Keratinocyte (primary cell): ENCODE measurements around the gene VAV2. TPM values are rescaled to one million over a fixed set of nuclear protein-coding genes. Genes with fewer than 3 reads are reported as not detected.

Experiments
- DNase-seq: peaks from one replicate; pipeline ENCODE4 v3.0.0-alpha.2; 2011; ENCODE audit warnings: low read depth, missing footprints, low spot score
- FAIRE-seq: peaks from 2 replicates; lab custom pipeline; 2011; peaks lifted over from hg19 to GRCh38; lab: Jason Lieb, UNC
- H2AFZ ChIP-seq: 2 replicates; pipeline ENCODE4 v1.6.0; 2012; ENCODE audit warnings: low read length, control low read depth, inconsistent platforms; ENCODE audit not compliant: control insufficient read depth
- H3K27ac ChIP-seq: 2 replicates; pipeline ENCODE4 v1.5.1; 2011; ENCODE audit warnings: low read length; ENCODE audit not compliant: control insufficient read depth, insufficient read depth
- H3K27me3 ChIP-seq: 3 replicates; pipeline ENCODE4 v1.6.0; 2011; ENCODE audit warnings: low read length; ENCODE audit not compliant: control insufficient read depth, insufficient read depth; ENCODE audit errors: extremely low read depth
- H3K36me3 ChIP-seq, 2 experiments: 2 replicates in 1 of 2; 3 replicates in 1 of 2; pipeline ENCODE4 v1.5.1; 2011; ENCODE audit warnings: low read length in 2 of 2, mild to moderate bottlenecking in 1 of 2; ENCODE audit not compliant: control insufficient read depth in 2 of 2, insufficient read depth in 2 of 2; ENCODE audit errors: extremely low read depth in 1 of 2
- H3K4me1 ChIP-seq: 3 replicates; pipeline ENCODE4 v1.5.1; 2011; ENCODE audit warnings: low read length; ENCODE audit not compliant: control insufficient read depth, insufficient read depth; ENCODE audit errors: extremely low read depth
- H3K4me2 ChIP-seq: 3 replicates; pipeline ENCODE4 v1.6.0; 2011; ENCODE audit warnings: low read depth, low read length; ENCODE audit not compliant: control insufficient read depth, insufficient read depth; ENCODE audit errors: extremely low read depth
- H3K4me3 ChIP-seq, 3 experiments: fragments of 200-600 bp in 1 of 3; sonication (generic) in 1 of 3; 2 replicates in 2 of 3; 3 replicates in 1 of 3; pipeline ENCODE4 v1.5.1; 2011 to 2016; ENCODE audit warnings: low read length in 3 of 3, mild to moderate bottlenecking in 3 of 3, control low read depth in 2 of 3, inconsistent platforms in 1 of 3, low read depth in 1 of 3, mixed read lengths in 1 of 3, mixed run types in 1 of 3, moderate library complexity in 1 of 3; ENCODE audit not compliant: control insufficient read depth in 2 of 3, insufficient read depth in 2 of 3; ENCODE audit errors: extremely low read depth in 1 of 3
- H3K79me2 ChIP-seq: 2 replicates; pipeline ENCODE4 v1.6.0; 2012; ENCODE audit warnings: low read length; ENCODE audit not compliant: control insufficient read depth, insufficient read depth
- H3K9ac ChIP-seq: 3 replicates; pipeline ENCODE4 v1.6.0; 2011; ENCODE audit warnings: low read length; ENCODE audit not compliant: control insufficient read depth, insufficient read depth; ENCODE audit errors: extremely low read depth
- H3K9me1 ChIP-seq: 3 replicates; pipeline ENCODE4 v1.6.0; 2011; ENCODE audit warnings: low read length; ENCODE audit not compliant: control insufficient read depth, insufficient read depth; ENCODE audit errors: extremely low read depth
- H3K9me3 ChIP-seq: 2 replicates; pipeline ENCODE4 v1.5.1; 2012; ENCODE audit warnings: low read depth, low read length; ENCODE audit not compliant: control insufficient read depth
- H4K20me1 ChIP-seq: 3 replicates; pipeline ENCODE4 v1.6.0; 2011; ENCODE audit warnings: low read length; ENCODE audit not compliant: control insufficient read depth, insufficient read depth; ENCODE audit errors: extremely low read depth
- EZH2 ChIP-seq: IDR thresholded peaks from one replicate; pipeline ENCODE4 v1.6.1; 2012; ENCODE audit warnings: inconsistent platforms, mild to moderate bottlenecking, low read length, moderate library complexity
- dilution Hi-C: fragments of 300-500 bp; cut with MboI; formaldehyde crosslinking; loops from one replicate; pipeline ENCODE4 v1.7.0; 2020; ENCODE audit warnings: low sequenced_read_pairs; ENCODE audit not compliant: extremely low pct_ligation_motif_present
- polyA plus RNA-seq, 5 experiments: library from polyadenylated mRNA; depleted of rRNA in 3 of 5; stranded (reverse) in 3 of 5; stranded (forward) in 1 of 5; unstranded in 1 of 5; fragments of >200 nt; gene quantifications; 1 replicate in 1 of 5; 2 replicates in 3 of 5; 3 replicates in 1 of 5; pipeline versions ENCODE4 v1.2.1 to v1.2.3, GENCODE V29; 2011 to 2012; ENCODE audit warnings: missing spikeins in 2 of 5, low read depth in 1 of 5, low replicate concordance in 1 of 5
- TF ChIP-seq, protein P1 (sequence below), 3 experiments: IDR thresholded peaks in 1 of 3; conservative IDR thresholded peaks in 1 of 3; optimal IDR thresholded peaks in 1 of 3; 2 replicates in 2 of 3; 3 replicates in 1 of 3; pipeline versions ENCODE3 to v1.5.1; 2011; ENCODE audit warnings: low read length in 3 of 3, mild to moderate bottlenecking in 3 of 3, moderate library complexity in 2 of 3, control low read depth in 1 of 3, inconsistent platforms in 1 of 3; ENCODE audit not compliant: insufficient read depth in 2 of 3; ENCODE audit errors: extremely low read depth in 1 of 3

Gene VAV2
- polyA plus RNA-seq, 1 donor (not counting 4 experiments of a cell fraction or from before 2014, with no cell fraction given), result 16.4 TPM

DNA sequence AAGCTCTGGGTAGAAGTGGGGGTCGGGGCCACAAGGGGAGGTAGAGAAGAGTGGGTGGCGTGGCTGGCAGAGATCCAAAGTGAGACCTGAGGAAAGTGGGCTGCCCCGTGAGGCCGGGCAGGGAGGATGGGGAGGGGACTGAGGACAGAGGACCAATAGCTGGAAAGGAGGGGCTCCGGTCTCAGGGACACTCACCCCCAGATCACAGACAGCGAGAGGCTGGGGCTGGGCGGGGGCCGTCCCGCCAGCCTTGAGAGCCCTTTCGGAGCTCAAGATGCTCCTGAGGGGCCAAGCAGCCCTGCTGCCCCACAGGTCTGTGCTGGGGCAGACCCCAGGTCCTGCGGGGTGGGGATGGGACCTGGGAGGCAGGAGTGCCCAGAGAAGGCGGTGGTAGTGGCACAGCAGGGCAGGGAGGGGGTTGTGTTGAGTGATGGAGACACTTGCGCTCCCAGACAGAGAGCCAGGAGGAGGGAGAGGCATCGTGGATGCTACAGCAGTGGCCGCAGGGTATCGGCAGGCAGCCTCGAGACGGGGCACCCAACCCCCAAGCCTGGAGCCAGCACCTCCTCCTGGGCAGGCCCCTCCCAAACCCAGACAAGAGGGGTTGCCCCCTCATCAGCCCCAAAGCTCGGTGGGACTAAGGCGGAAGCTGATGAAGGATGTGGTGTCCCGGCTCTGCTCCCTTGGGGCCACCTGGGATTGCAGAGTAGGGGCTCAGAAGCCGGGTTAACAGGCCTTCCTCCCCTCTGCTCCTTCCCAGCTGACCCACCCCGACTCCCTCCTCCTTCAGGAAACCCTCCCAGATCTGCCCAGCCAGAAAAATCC, 257.3 kb downstream of the VAV2 start:
- no peaks in the 10 kb centered on the region for H3K79me2 ChIP-seq
- H3K4me3 ChIP-seq, result no peak overlapping the region
- no peaks in the 10 kb centered on the region for H4K20me1 ChIP-seq
- H3K4me2 ChIP-seq, result no peak overlapping the region
- H3K27ac ChIP-seq, result no peak overlapping the region
- no peaks in the 10 kb centered on the region for H3K9me3 ChIP-seq
- H3K4me1 ChIP-seq, result no peaks in the 10 kb centered on the region
- no peak for TF ChIP-seq EZH2
- TF ChIP-seq, protein P1, sequence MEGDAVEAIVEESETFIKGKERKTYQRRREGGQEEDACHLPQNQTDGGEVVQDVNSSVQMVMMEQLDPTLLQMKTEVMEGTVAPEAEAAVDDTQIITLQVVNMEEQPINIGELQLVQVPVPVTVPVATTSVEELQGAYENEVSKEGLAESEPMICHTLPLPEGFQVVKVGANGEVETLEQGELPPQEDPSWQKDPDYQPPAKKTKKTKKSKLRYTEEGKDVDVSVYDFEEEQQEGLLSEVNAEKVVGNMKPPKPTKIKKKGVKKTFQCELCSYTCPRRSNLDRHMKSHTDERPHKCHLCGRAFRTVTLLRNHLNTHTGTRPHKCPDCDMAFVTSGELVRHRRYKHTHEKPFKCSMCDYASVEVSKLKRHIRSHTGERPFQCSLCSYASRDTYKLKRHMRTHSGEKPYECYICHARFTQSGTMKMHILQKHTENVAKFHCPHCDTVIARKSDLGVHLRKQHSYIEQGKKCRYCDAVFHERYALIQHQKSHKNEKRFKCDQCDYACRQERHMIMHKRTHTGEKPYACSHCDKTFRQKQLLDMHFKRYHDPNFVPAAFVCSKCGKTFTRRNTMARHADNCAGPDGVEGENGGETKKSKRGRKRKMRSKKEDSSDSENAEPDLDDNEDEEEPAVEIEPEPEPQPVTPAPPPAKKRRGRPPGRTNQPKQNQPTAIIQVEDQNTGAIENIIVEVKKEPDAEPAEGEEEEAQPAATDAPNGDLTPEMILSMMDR (optimal IDR thresholded peaks at IDR 0.05 in 1 of 3, IDR thresholded peaks at IDR 0.05 in 1 of 3, conservative IDR thresholded peaks at IDR 0.05 in 1 of 3; ENCODE audit: extremely low read depth in 1 of 3, insufficient read depth in 2 of 3, low read length in 3 of 3), result no peak
- dilution Hi-C loops, result no loop called here
- H3K9me1 ChIP-seq, result no peaks in the 10 kb centered on the region
- H3K36me3 ChIP-seq, result no peaks in the 10 kb centered on the region
- FAIRE-seq (no peak), DNase-seq (no peak)
- H2AFZ ChIP-seq, result no peak overlapping the region
- H3K27me3 ChIP-seq, result peaks cover 21% of the 10 kb centered on the region
- H3K9ac ChIP-seq, result no peak overlapping the region

DNA sequence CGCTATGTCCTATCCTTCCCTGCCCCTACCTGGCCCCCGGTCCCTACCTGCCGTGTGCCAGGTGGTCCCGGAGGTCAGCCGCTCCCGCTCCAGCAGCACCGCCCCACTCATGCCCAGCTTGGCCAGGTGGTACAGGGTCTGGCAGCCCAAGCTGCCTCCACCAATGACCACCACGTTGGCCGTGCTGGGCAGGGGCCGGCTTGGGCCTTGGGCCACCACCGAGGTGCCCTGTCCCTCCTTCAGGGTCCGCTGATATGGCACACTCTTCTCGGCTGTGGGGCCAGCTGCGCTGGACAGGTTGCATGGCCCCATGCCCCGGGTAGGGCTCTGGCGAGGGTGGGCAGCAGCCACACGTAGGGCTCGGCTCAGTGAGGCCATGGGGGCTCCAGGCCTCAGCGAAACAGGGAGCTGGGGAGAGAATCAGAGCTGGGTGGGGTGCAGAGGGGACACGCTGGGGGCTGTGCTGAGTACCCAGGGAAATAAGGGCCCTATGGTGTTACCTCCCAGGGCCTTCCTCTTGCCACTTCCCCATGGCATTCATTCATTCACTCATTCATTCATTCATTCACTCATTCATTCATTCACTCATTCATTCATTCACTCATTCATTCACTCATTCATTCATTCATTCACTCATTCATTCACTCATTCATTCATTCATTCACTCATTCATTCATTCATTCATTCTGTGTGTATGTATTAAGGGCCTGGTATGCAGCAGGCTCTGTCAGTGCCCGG, 258.2 kb downstream of the VAV2 start:
- peaks cover 22% of the 10 kb centered on the region for H3K27me3 ChIP-seq
- H3K4me1 ChIP-seq, result no peaks in the 10 kb centered on the region
- H3K9ac ChIP-seq, result no peak overlapping the region
- DNase-seq (no peak), FAIRE-seq (no peak)
- no peaks in the 10 kb centered on the region for H3K36me3 ChIP-seq
- H3K79me2 ChIP-seq, result no peaks in the 10 kb centered on the region
- no peak overlapping the region for H3K27ac ChIP-seq
- dilution Hi-C loops, result no loop called here
- no peaks in the 10 kb centered on the region for H4K20me1 ChIP-seq
- H3K4me3 ChIP-seq, result no peak overlapping the region
- H3K9me1 ChIP-seq, result no peaks in the 10 kb centered on the region
- TF ChIP-seq EZH2, result no peak
- TF ChIP-seq, protein P1 (optimal IDR thresholded peaks at IDR 0.05 in 1 of 3, IDR thresholded peaks at IDR 0.05 in 1 of 3, conservative IDR thresholded peaks at IDR 0.05 in 1 of 3; ENCODE audit: extremely low read depth in 1 of 3, insufficient read depth in 2 of 3, low read length in 3 of 3), result no peak
- H3K4me2 ChIP-seq, result no peak overlapping the region
- H2AFZ ChIP-seq, result no peak overlapping the region
- H3K9me3 ChIP-seq, result no peaks in the 10 kb centered on the region
